GM12878 (cell line): ENCODE results near the gene TRAF3IP1. TPM values are rescaled to one million over a fixed set of nuclear protein-coding genes. Genes with fewer than 3 reads are reported as not detected.

ENCODE experiments used
- ATAC-seq: fragments of 200-7000 bp; cut with Tn5 transposase; 3 replicates; pipeline ENCODE4 v1.9.1; 2020; ENCODE audit warnings: mild to moderate bottlenecking, moderate library complexity
- BruUV-seq: library from RNA; stranded (reverse); fragments of 400-500 nt; replicated peaks from 2 replicates; lab custom pipeline; 2021; lab: Mats Ljungman, UMichigan
- CTCF ChIA-PET: fragments of 300-600 bp; sonication (Branson Sonifier 250); formaldehyde crosslinking; extraction: SDS; loops from one replicate; lab custom pipeline; 2021; ENCODE audit warnings: inconsistent platforms; lab: Yijun Ruan, JAX
- POLR2A ChIA-PET: fragments of 350-600 bp; formaldehyde crosslinking; extraction: SDS; loops from one replicate; lab custom pipeline; 2021; ENCODE audit warnings: inconsistent platforms; lab: Charles Lee
- RAD21 ChIA-PET: fragments of 300-600 bp; sonication (Branson Sonifier 250); formaldehyde crosslinking; loops from one replicate; lab custom pipeline; 2023; ENCODE audit warnings: antibody characterized with exemption; ENCODE audit not compliant: unreplicated experiment; lab: Charles Lee
- SMC1A ChIA-PET: fragments of 300-600 bp; sonication (Branson Sonifier 250); formaldehyde crosslinking; loops from one replicate; lab custom pipeline; 2023; ENCODE audit not compliant: unreplicated experiment, uncharacterized antibody; lab: Charles Lee
- DNase-seq: peaks from one replicate; pipeline ENCODE4 v3.0.0-alpha.2; 2011; ENCODE audit warnings: low read depth, low spot score
- FAIRE-seq: peaks from 3 replicates; lab custom pipeline; 2011; peaks lifted over from hg19 to GRCh38; lab: Jason Lieb, UNC
- H2AFZ ChIP-seq: 2 replicates; pipeline ENCODE4 v1.6.0; 2011; ENCODE audit warnings: low read depth, low read length, control low read depth; ENCODE audit not compliant: control insufficient read depth
- H3K27ac ChIP-seq: 2 replicates; pipeline ENCODE4 v1.5.1; 2011; ENCODE audit warnings: control low read depth; ENCODE audit not compliant: control insufficient read depth, insufficient read depth
- H3K27me3 ChIP-seq, 2 experiments: replicated peaks in 1 of 2; 2 replicates each; pipeline versions ENCODE4 v1.6.0 to v1.6.1; 2011; ENCODE audit warnings: low read length in 1 of 2; ENCODE audit not compliant: control insufficient read depth in 2 of 2, insufficient read depth in 2 of 2
- H3K36me3 ChIP-seq, 2 experiments: 2 replicates each; pipeline ENCODE4 v1.5.1; 2011; ENCODE audit warnings: low read length in 1 of 2; ENCODE audit not compliant: control insufficient read depth in 2 of 2, insufficient read depth in 2 of 2
- H3K4me1 ChIP-seq: 2 replicates; pipeline ENCODE4 v1.6.1; 2011; ENCODE audit warnings: mild to moderate bottlenecking, low read length, moderate library complexity, mixed read lengths; ENCODE audit not compliant: control insufficient read depth, insufficient read depth
- H3K4me2 ChIP-seq: 2 replicates; pipeline ENCODE4 v1.6.0; 2011; ENCODE audit warnings: control low read depth; ENCODE audit not compliant: control insufficient read depth, insufficient read depth
- H3K4me3 ChIP-seq: fragments of 200-600 bp; sonication (generic); 2 replicates; pipeline ENCODE4 v1.5.1; 2016
- H3K79me2 ChIP-seq: 2 replicates; pipeline ENCODE4 v1.6.0; 2011; ENCODE audit warnings: low read length; ENCODE audit not compliant: control insufficient read depth, insufficient read depth
- H3K9ac ChIP-seq: 2 replicates; pipeline ENCODE4 v1.8.0; 2011; ENCODE audit warnings: low read length, control low read depth, mixed read lengths; ENCODE audit not compliant: control insufficient read depth, insufficient read depth
- H3K9me3 ChIP-seq: replicated peaks from 3 replicates; pipeline ENCODE4 v1.5.1; 2011; ENCODE audit warnings: mild to moderate bottlenecking, low read length; ENCODE audit not compliant: control insufficient read depth, insufficient read depth
- H4K20me1 ChIP-seq: 2 replicates; pipeline ENCODE4 v1.6.0; 2011; ENCODE audit not compliant: control insufficient read depth, insufficient read depth
- BCL3 ChIP-seq: IDR thresholded peaks from 2 replicates; pipeline ENCODE4 v1.6.1; 2011; ENCODE audit warnings: borderline replicate concordance, low read depth, mild to moderate bottlenecking, moderate library complexity, low read length; ENCODE audit not compliant: insufficient read depth, poor library complexity, severe bottlenecking
- CEBPB ChIP-seq, 2 experiments: fragments of 150-350 bp in 1 of 2; IDR thresholded peaks; 2 replicates each; pipeline ENCODE4 v1.6.1; 2012 to 2014; ENCODE audit warnings: low read depth in 2 of 2, low read length in 2 of 2, borderline replicate concordance in 1 of 2, inconsistent platforms in 1 of 2
- CHD1 ChIP-seq: IDR thresholded peaks from 2 replicates; pipeline ENCODE4 v1.6.1; 2012; ENCODE audit warnings: low read depth, low read length, improper control_type of control experiment
- ESRRA ChIP-seq: IDR thresholded peaks from 2 replicates; pipeline ENCODE4 v1.6.1; 2012; ENCODE audit warnings: mild to moderate bottlenecking, low read length, improper control_type of control experiment
- SUPT20H ChIP-seq: IDR thresholded peaks from 2 replicates; pipeline ENCODE4 v1.6.1; 2011; ENCODE audit warnings: low read depth, mild to moderate bottlenecking, low read length, moderate library complexity, borderline replicate concordance; ENCODE audit not compliant: control insufficient read depth
- TAF1 ChIP-seq: IDR thresholded peaks from 2 replicates; pipeline ENCODE4 v1.6.1; 2011; ENCODE audit warnings: mild to moderate bottlenecking, low read depth, low read length, borderline replicate concordance
- YBX1 ChIP-seq: fragments of 450-650 bp; IDR thresholded peaks from 2 replicates; pipeline ENCODE4 v1.6.1; 2016; ENCODE audit warnings: antibody characterized with exemption
- whole genome bisulfite sequencing: methylation state at CpG from one replicate; pipeline ENCODE4 v1.1.6; 2016; ENCODE audit warnings: low lambda C conversion rate; ENCODE audit not compliant: insufficient replicate concordance, insufficient coverage; ENCODE audit errors: missing lambda C conversion rate; 5-methylcytosine and 5-hydroxymethylcytosine counted together
- in situ Hi-C: fragments of 300-500 bp; cut with MboI; formaldehyde crosslinking; loops from 9 replicates; pipeline ENCODE4 v1.14.3; 2018; ENCODE audit warnings: mixed read lengths
- intact Hi-C: fragments of 100-400 bp; cut with micrococcal nuclease; formaldehyde crosslinking; loops from one replicate; pipeline ENCODE4 v1.14.2; 2022; ENCODE audit not compliant: unreplicated experiment
- polyA plus RNA-seq, 11 experiments: library from polyadenylated mRNA; depleted of rRNA in 4 of 11; unstranded in 6 of 11; stranded (reverse) in 5 of 11; fragments of >200 nt; fragmentation: Nextera tagmentation in 4 of 11; fragmentation: Illumina TruSeq in 1 of 11; extraction: Ambion mirVana in 4 of 11; extraction: Trizol in 1 of 11; gene quantifications; 1 replicate in 1 of 11; 2 replicates in 10 of 11; pipeline versions ENCODE4 v1.2.1 to v1.2.3, GENCODE V29; 2011 to 2016; ENCODE audit warnings: inconsistent platforms in 2 of 11, missing spikeins in 2 of 11, low read depth in 1 of 11
- total RNA-seq, 4 experiments: library from RNA; depleted of rRNA in 3 of 4; stranded (reverse); fragments of >200 nt in 3 of 4; fragmentation: Illumina TruSeq in 1 of 4; extraction: Trizol in 1 of 4; gene quantifications; 2 replicates each; pipeline versions ENCODE4 v1.2.1 to v1.2.3, GENCODE V29; 2013 to 2021
- TF ChIP-seq, protein P1 (sequence below): fragments of 450-650 bp; IDR thresholded peaks from 2 replicates; pipeline ENCODE4 v1.6.1; 2016; ENCODE audit warnings: mild to moderate bottlenecking, moderate library complexity, borderline replicate concordance

TRAF3IP1 gene
- total and polyA plus RNA-seq, 10 of the 15 experiments (the other 5 are each of a cell fraction or from before 2014, with no cell fraction given), result 1.6 to 7.5 (median 3.6) TPM

GRCh38 chr2:238346544-238346943, 26.2 kb downstream of the TRAF3IP1 start (continued):
- TF ChIP-seq, protein P1, sequence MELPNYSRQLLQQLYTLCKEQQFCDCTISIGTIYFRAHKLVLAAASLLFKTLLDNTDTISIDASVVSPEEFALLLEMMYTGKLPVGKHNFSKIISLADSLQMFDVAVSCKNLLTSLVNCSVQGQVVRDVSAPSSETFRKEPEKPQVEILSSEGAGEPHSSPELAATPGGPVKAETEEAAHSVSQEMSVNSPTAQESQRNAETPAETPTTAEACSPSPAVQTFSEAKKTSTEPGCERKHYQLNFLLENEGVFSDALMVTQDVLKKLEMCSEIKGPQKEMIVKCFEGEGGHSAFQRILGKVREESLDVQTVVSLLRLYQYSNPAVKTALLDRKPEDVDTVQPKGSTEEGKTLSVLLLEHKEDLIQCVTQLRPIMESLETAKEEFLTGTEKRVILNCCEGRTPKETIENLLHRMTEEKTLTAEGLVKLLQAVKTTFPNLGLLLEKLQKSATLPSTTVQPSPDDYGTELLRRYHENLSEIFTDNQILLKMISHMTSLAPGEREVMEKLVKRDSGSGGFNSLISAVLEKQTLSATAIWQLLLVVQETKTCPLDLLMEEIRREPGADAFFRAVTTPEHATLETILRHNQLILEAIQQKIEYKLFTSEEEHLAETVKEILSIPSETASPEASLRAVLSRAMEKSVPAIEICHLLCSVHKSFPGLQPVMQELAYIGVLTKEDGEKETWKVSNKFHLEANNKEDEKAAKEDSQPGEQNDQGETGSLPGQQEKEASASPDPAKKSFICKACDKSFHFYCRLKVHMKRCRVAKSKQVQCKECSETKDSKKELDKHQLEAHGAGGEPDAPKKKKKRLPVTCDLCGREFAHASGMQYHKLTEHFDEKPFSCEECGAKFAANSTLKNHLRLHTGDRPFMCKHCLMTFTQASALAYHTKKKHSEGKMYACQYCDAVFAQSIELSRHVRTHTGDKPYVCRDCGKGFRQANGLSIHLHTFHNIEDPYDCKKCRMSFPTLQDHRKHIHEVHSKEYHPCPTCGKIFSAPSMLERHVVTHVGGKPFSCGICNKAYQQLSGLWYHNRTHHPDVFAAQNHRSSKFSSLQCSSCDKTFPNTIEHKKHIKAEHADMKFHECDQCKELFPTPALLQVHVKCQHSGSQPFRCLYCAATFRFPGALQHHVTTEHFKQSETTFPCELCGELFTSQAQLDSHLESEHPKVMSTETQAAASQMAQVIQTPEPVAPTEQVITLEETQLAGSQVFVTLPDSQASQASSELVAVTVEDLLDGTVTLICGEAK, result no peak
- no peak for TF ChIP-seq CEBPB (IDR thresholded peaks at IDR 0.05; ENCODE audit: borderline replicate concordance in 1 of 2, low read depth in 2 of 2, low read length in 2 of 2)

GRCh38 chr2:238350150-238350897, 30.0 kb downstream of the TRAF3IP1 start:
- ATAC-seq, result no peak
- ChIA-PET RAD21 (no interaction called here), POLR2A (no interaction called here), SMC1A (no interaction called here), CTCF (no interaction called here)
- Histone ChIP-seq H2AFZ (no peak overlapping the region), H3K9me3 (no peaks in the 10 kb centered on the region), H3K4me2 (no peak overlapping the region), H3K27ac (no peak overlapping the region), H3K79me2 (no peaks in the 10 kb centered on the region), H4K20me1 (no peaks in the 10 kb centered on the region), H3K4me3 (no peak overlapping the region), H3K4me1 (no peaks in the 10 kb centered on the region; the same call in 1 of the 2 replicates), H3K36me3 (no peaks in the 10 kb centered on the region; a peak in 1 of 4 replicates), H3K27me3 (no peaks in the 10 kb centered on the region), H3K9ac (no peak overlapping the region)
- DNase-seq, result no peak
- no peak for FAIRE-seq
- intact Hi-C loops, result no loop called here
- WGBS, result 91% methylated on average over 18 of the region's 18 CpGs
- in situ Hi-C loops, result loop anchor here (10.0 kb wide), 1 partner anchor 434 kb away; no protein-coding TSS in a partner anchor
- TF ChIP-seq CHD1 (no peak), SUPT20H (no peak), TAF1 (no peak), ESRRA (no peak), BCL3 (no peak), YBX1 (no peak)
- no TSS peak for BruUV-seq
